GM12873 (cell line): ENCODE results near the gene ETV6.

Experiments
- TF ChIP-seq, protein P1 (sequence below): IDR thresholded peaks from 2 replicates; pipeline ENCODE4 v1.5.1; 2012; ENCODE audit warnings: low read depth, mild to moderate bottlenecking, moderate library complexity, low read length, control low read depth; ENCODE audit not compliant: insufficient read depth; ENCODE audit errors: missing control alignments

The ETV6 gene

DNA sequence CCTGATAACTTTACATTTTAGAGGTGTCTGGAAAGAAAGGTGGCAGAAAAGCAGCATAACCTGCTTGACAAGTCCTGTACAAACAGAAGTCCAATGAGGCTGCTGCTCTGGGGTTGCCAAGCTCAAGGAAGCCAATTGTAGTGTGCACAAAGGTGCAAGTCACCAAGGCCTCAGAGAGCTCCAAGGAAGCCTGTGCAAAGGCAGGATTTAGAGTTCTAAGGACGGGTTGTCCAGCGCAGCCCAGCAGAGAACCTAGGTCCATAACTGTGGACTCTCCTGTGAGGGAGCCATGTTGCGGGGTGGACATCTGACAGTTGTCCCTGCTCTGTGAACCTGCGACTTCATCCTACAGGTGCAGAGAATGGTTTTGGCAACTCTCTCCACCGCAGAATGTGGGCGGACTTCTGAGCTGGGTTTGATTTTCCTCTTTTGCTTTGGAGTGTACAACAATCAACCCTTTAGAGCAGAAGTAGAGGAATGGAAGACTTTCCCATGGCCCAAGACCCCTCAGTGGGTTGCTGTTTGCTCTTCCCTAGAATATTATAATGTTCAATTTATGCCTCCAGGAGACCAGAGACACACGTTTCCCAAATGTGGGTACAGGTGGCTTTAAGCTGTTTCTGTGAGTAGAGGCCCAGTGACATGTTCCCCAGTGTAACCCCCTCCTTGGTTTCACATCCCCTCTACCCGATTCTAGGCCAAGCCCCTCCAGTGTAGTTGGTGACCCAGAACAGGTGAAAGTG, 81.0 kb downstream of the ETV6 start:
- TF ChIP-seq, protein P1, sequence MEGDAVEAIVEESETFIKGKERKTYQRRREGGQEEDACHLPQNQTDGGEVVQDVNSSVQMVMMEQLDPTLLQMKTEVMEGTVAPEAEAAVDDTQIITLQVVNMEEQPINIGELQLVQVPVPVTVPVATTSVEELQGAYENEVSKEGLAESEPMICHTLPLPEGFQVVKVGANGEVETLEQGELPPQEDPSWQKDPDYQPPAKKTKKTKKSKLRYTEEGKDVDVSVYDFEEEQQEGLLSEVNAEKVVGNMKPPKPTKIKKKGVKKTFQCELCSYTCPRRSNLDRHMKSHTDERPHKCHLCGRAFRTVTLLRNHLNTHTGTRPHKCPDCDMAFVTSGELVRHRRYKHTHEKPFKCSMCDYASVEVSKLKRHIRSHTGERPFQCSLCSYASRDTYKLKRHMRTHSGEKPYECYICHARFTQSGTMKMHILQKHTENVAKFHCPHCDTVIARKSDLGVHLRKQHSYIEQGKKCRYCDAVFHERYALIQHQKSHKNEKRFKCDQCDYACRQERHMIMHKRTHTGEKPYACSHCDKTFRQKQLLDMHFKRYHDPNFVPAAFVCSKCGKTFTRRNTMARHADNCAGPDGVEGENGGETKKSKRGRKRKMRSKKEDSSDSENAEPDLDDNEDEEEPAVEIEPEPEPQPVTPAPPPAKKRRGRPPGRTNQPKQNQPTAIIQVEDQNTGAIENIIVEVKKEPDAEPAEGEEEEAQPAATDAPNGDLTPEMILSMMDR: no peak

DNA sequence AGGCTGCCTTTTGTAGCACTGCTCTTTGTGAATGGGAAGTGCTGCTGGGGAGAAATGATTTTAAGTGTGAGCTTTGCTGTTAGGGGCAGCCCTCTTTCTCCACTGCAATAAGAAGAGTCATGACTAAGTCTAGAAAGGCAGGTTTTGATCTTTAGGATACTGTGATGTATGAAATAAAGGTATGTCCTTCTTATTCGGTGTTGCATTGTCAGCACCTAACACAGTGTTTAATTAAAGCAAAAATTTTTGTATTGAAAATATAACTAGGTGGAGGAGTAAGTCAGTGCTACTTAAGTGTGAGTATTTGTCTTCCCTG, 81.5 kb downstream of the ETV6 start:
- TF ChIP-seq, protein P1: no peak

DNA sequence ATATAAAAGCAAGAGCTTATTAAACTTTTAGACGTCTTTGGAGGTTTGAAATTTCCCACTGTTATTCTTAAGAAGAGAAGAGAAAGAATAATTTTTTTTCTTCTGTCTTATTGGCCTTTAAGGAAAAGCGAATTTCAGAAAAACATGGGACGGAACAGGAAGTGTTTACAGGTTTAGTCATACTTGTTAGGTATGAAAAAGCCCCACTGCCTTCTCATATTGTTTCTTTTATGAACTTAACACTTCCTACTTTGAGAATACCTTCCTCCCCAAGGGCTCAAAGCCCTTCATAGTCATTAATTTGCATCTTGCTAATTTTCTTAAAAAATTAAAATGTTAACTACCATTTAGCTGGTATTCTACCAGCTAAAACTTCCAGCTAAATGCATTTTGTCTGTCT, 82.0 kb downstream of the ETV6 start:
- TF ChIP-seq, protein P1: no peak

DNA sequence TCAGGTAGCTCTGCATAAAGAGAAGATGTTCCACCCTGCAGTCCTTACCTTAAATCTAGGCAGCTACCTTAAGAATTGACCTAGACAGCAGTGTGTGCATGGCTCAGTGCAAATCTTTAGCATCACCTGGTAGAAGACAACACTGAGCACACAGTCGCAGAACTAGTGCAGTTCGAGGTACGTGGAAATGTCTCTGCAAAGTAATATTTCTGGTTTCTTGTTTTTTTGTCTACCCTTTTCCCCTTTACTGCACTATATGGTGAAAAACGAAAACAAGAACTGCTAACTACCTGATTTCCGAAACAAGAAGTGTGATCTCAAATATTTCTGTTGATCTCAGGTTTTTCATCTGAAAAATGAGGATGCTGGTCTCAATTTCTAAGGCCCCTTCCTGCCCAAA, 82.5 kb downstream of the ETV6 start:
- TF ChIP-seq, protein P1: no peak

DNA sequence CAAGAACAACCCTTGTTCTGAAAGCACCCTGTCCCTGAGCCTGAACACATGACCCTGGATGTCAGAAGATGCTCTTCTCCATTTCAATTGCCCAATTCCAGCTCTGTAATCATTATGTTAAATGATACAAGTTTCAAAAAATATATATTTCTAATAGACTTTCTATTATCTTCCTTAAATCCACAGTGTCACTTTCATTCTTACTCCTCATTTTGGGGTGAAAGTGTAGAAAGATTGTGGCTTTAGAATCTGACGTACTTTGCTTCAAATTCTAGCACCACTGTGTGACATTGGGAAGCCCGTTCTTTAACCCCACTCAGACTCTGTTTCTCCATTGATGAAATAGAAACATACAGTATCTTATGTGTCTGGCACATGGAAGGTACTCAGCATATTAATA, 83.2 kb downstream of the ETV6 start:
- TF ChIP-seq, protein P1: no peak

DNA sequence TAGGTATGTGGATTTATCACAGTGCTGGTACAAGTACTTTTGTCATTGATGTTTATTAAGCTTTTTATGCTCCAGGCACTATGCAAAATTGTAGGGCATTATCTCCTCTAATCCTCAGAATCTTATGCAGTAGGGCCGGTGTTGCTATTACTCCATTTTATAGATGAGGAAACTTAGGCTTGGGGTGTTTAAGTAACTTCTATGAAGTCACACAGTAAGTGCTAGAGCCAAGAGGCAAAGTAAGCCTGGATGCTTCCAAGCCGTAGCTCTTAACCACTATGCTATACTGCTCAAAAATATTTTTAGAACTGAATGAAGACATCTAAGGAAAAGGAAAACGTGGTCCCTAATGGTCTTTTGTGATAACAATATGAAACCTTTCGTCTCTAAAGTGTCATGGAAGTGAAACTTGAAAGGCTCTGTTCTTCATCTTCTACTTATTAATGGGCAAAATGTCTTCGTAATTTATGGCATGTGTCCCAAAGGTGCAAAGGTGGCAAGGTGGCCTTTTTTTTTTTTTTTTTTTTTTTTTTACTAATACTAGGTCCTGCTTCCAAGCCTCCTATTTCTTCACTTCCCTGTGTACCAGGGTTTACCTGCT, 85.2 kb downstream of the ETV6 start:
- TF ChIP-seq, protein P1: no peak

DNA sequence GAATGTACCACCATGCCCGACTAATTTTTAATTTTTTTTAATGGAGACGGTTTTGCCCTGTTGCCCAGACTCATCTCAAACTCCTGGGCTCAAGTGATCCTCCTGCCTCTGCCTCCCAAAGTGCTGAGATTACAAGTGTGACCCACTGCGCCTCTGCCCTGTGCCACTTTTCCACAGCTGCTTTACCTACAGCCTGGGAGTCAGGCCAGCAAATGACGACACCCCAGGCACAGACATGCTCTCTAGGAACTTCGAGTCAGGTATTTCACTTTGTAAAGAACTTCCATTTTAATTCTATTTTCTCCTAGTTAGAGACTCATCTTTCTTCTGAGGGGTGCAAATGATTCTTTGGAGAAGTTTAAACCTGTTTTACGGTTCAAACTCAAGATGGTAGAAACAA, 89.0 kb downstream of the ETV6 start:
- TF ChIP-seq, protein P1: no peak
